ENCODE measurements around the gene SPSB2.

GRCh38 chr12:6845395-6845794 is 27.7 kb downstream of the SPSB2 start:
- TF ChIP-seq SIN3A (IDR thresholded peaks at IDR 0.05; ENCODE audit: borderline replicate concordance, insufficient read depth, low read length): no peak
- no peak for TF ChIP-seq TAF1 (IDR thresholded peaks at IDR 0.05; ENCODE audit: borderline replicate concordance, insufficient read depth, low read length)
- no peak for TF ChIP-seq REST (IDR thresholded peaks at IDR 0.05; ENCODE audit: insufficient read depth in 1 of 2, low read depth in 2 of 2, low read length in 2 of 2)
- TF ChIP-seq POLR2AphosphoS5 (IDR thresholded peaks at IDR 0.05; ENCODE audit: low read depth, low read length): no peak
- no peak for TF ChIP-seq FOXP2 (optimal IDR thresholded peaks at IDR 0.05; ENCODE audit: borderline replicate concordance, extremely low read depth, extremely low read length, insufficient read depth)
